Nephron (organoid): Measurements from ENCODE around the gene MTA3.

Source experiments
- H3K27ac Mint-ChIP-seq, 3 experiments: 2 replicates each; pipeline ENCODE4 v1.8.0; 2020; ENCODE audit warnings: mixed read lengths in 3 of 3, mild to moderate bottlenecking in 2 of 3, moderate library complexity in 1 of 3
- H3K27me3 Mint-ChIP-seq: 2 replicates; pipeline ENCODE4 v1.8.0; 2021; ENCODE audit warnings: low read depth, mild to moderate bottlenecking, moderate library complexity, mixed read lengths
- H3K36me3 Mint-ChIP-seq: 2 replicates; pipeline ENCODE4 v1.8.0; 2020; ENCODE audit warnings: low read depth, mixed read lengths
- H3K4me1 Mint-ChIP-seq: 2 replicates; pipeline ENCODE4 v1.8.0; 2020; ENCODE audit warnings: mixed read lengths
- H3K4me3 Mint-ChIP-seq, 3 experiments: 2 replicates each; pipeline ENCODE4 v1.8.0; 2020; ENCODE audit warnings: mild to moderate bottlenecking in 3 of 3, mixed read lengths in 3 of 3, moderate library complexity in 2 of 3
- H3K9me3 Mint-ChIP-seq: 2 replicates; pipeline ENCODE4 v1.8.0; 2020; ENCODE audit warnings: mixed read lengths
- CTCF ChIP-seq, 3 experiments: fragments of 200-600 bp; sonication (generic); IDR thresholded peaks; one replicate each; pipeline ENCODE4 v1.5.0; 2021; ENCODE audit warnings: antibody characterized with exemption in 3 of 3; ENCODE audit not compliant: unreplicated experiment in 3 of 3

Gene MTA3

GRCh38 chr2:42755191-42755880 lies 186.9 kb downstream of the MTA3 start:
- H3K27ac Mint-ChIP-seq = peak overlapping the region in 1 of 3 experiments; percentile 79
- peaks cover 78% of the 10 kb centered on the region for H3K4me1 Mint-ChIP-seq
- H3K36me3 Mint-ChIP-seq = peaks cover 31% of the 10 kb centered on the region
- no peak for TF ChIP-seq CTCF (IDR thresholded peaks at IDR 0.05; ENCODE audit: unreplicated experiment in 3 of 3)
- H3K9me3 Mint-ChIP-seq = no peaks in the 10 kb centered on the region
- H3K4me3 Mint-ChIP-seq = no peak overlapping the region
- no peaks in the 10 kb centered on the region for H3K27me3 Mint-ChIP-seq

- H3K9me3 Mint-ChIP-seq = no peaks in the 10 kb centered on the region
- H3K27ac Mint-ChIP-seq = peak overlapping the region; percentile 41 to 56 (median 44)
- H3K36me3 Mint-ChIP-seq = peaks cover 27% of the 10 kb centered on the region
- TF ChIP-seq CTCF (IDR thresholded peaks at IDR 0.05; ENCODE audit: unreplicated experiment in 3 of 3) = no peak
- H3K4me3 Mint-ChIP-seq = peak overlapping the region in 1 of 3 experiments; percentile 40
- no peaks in the 10 kb centered on the region for H3K27me3 Mint-ChIP-seq
- H3K4me1 Mint-ChIP-seq = peaks cover 76% of the 10 kb centered on the region
Measured at GRCh38 chr2:42756150-42756775, 187.8 kb downstream of the MTA3 start.

- Mint-ChIP-seq H3K4me1 (peaks cover 70% of the 10 kb centered on the region), H3K27me3 (no peaks in the 10 kb centered on the region), H3K4me3 (no peak overlapping the region), H3K36me3 (peaks cover 26% of the 10 kb centered on the region), H3K27ac (peak overlapping the region in 2 of 3 experiments; percentile 41 to 44), H3K9me3 (no peaks in the 10 kb centered on the region)
- TF ChIP-seq CTCF (IDR thresholded peaks at IDR 0.05; ENCODE audit: unreplicated experiment in 3 of 3) = no peak
Measured at GRCh38 chr2:42756966-42757513, 188.6 kb downstream of the MTA3 start.

- H3K27me3 Mint-ChIP-seq = no peaks in the 10 kb centered on the region
- H3K27ac Mint-ChIP-seq = no peak overlapping the region
- no peak overlapping the region for H3K4me3 Mint-ChIP-seq
- no peak for TF ChIP-seq CTCF (IDR thresholded peaks at IDR 0.05; ENCODE audit: unreplicated experiment in 3 of 3)
- H3K4me1 Mint-ChIP-seq = peaks cover 63% of the 10 kb centered on the region
- H3K9me3 Mint-ChIP-seq = no peaks in the 10 kb centered on the region
- H3K36me3 Mint-ChIP-seq = peaks cover 29% of the 10 kb centered on the region
Measured at GRCh38 chr2:42757981-42758740, 189.7 kb downstream of the MTA3 start.

- H3K4me1 Mint-ChIP-seq = peaks cover 57% of the 10 kb centered on the region
- no peak overlapping the region for H3K27ac Mint-ChIP-seq
- no peak overlapping the region for H3K4me3 Mint-ChIP-seq
- no peaks in the 10 kb centered on the region for H3K27me3 Mint-ChIP-seq
- no peak for TF ChIP-seq CTCF (IDR thresholded peaks at IDR 0.05; ENCODE audit: unreplicated experiment in 3 of 3)
- peaks cover 27% of the 10 kb centered on the region for H3K36me3 Mint-ChIP-seq
- H3K9me3 Mint-ChIP-seq = no peaks in the 10 kb centered on the region
Measured at GRCh38 chr2:42758751-42759150, 190.3 kb downstream of the MTA3 start.
